GM20431 (cell line): ENCODE results near the gene ZNF41.
"Not testable (repeated sequence)": the region's sequence is repeated elsewhere in the genome, so short reads cannot be mapped to it uniquely, and the experiment has no call there.

Experiments used
- in situ Hi-C: fragments of 300-500 bp; cut with MseI, MboI; formaldehyde crosslinking; loops from one replicate; pipeline ENCODE4 v1.15.0; 2020; ENCODE audit warnings: low sequenced_read_pairs; ENCODE audit not compliant: unreplicated experiment

The ZNF41 gene

DNA sequence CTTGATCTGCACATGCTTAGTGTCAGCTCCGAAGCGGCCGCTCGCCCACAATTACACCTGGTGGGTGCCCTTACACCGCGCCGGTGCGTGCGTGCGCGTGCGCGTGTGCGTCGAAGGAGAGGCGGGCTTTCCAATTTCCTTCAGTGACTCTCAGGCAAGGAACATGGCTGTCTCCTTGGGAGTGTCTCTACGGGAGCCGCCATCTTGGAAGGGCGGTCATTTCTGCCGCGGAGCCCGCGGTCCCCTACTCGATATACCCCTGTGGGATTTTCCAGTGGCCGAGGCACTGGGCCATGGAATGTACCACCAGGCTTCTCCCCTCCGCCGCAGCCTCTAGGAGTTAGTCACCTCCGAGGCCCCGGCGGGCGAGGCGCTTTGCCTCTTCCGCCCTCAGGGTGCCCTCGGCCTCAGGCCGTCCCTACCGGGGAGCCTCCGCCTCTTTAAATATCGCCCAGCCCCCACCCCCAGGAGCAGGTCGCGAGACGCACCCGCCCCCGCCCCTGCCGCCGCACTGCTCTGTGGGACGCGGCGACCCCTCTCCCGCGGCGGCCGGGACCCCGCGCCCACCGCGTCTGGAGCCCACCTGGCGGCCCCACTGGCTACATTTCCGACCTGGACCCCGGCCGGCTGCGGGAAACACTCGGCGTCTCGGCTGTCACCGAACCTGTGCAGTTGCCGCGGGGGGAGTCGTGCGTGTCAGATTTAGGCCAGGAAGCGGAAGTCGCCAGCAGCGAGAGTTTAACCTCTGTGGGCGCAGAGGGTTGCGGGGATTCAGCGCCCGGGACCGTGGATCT is at the start of gene ZNF41:
ZNF41 (minus strand) TSS at position 711 of the 794 bp plus-strand sequence. CDS start 15,741 bp downstream, outside the sequence.
- in situ Hi-C loops, result no loop called here

GRCh38 chrX:47530049-47530448 is 47.0 kb upstream of the ZNF41 start:
- in situ Hi-C loops, result no loop called here

DNA sequence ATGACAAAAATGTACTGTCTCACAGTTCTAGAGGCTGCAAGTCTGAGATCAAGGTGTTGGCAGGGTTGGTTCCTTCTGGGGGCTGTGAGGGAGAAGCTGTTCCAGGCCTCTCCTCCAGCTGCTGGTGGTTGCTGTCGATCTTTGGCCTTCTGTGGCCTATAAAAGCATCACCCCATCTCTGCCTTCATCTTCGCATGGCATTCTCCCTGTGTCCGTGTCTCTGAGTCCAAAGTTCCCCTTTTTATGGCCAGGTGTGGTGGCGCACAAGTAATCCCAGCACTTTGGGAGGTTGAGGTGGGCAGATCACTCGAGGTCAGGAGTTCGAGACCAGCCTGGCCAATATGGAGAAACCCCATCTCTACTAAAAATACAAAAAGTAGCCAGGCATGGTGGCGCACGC is 46.5 kb upstream of the ZNF41 start:
- in situ Hi-C loops, result no loop called here

DNA sequence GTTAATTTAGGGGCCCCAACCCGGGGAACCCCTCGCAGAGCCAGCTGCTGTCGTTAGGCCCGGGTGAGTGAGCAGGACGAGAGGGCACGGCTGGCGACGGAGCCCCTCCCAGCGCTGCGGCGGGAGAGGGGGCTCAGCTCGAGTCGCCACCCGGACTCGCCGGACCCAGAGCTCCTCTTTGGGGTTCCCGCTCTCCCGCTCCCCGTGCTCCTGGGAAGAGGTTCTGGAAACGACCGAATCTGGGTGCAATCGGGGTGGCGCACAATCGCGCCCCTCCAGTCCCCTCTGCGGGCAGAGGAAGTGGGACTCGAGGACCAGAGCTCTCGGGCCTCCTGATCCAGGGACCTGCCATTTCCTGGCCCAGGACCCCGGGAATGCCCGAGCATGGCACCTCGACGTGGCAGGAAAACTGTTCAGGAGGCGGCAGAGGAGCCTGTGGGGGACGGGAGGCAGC is 40.7 kb upstream of the ZNF41 start:
- in situ Hi-C loops, result no loop called here

DNA sequence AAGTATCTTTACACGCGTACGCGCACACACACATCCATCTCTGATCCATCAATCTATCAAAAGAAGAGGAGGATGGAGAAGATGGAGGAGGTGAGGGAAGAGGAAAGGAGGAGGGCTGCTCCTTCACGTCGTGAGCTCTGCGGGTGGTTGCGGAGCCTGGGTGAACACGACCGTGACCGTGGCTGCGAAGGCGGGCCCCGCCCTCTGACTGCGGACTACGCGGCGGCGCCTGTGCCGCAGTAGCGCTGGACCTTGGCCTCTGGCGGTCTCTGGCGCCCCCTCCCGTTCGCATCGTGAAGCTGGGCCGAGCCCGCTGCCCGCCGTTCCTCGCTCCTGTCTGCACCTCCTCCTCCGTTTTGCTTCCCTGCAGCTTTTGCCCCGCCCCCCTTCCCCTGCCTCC is 40.3 kb upstream of the ZNF41 start:
- in situ Hi-C loops, result no loop called here

GRCh38 chrX:47518144-47518543 is 35.1 kb upstream of the ZNF41 start:
- in situ Hi-C loops, result no loop called here

DNA sequence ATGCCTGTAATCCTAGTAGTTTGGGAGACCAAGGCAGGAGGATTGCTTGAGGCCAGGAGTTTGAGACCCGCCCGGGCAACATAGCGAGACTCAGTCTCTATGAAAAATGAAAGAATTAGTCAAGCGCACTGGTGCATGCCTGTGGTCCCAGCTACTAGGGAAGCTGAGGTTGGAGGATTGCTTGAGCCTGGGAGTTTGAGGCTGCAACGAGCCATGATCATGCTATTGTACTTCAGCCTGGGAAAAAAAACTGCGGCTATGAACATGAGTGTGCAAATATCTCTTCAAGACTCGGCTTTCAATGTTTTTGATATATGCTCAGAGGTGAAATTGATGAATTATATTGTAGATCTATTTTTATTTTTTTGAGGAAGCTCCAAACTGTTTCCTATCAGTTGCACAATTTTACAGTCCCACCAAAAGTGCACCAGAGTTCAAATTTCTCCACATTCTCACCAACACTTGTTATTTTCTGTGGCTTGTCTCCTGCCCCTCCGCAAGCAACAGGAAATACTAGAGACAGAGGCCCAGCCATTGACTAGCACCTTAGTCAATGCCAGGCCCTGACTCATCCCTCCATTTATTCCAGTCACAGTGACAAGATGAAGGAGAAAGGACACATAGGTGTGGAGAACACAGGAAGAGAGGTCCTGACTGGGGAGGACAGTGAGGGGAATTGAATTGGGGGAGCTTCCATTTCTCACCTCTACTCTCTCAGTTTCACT is 33.1 kb upstream of the ZNF41 start:
- in situ Hi-C loops, result no loop called here

DNA sequence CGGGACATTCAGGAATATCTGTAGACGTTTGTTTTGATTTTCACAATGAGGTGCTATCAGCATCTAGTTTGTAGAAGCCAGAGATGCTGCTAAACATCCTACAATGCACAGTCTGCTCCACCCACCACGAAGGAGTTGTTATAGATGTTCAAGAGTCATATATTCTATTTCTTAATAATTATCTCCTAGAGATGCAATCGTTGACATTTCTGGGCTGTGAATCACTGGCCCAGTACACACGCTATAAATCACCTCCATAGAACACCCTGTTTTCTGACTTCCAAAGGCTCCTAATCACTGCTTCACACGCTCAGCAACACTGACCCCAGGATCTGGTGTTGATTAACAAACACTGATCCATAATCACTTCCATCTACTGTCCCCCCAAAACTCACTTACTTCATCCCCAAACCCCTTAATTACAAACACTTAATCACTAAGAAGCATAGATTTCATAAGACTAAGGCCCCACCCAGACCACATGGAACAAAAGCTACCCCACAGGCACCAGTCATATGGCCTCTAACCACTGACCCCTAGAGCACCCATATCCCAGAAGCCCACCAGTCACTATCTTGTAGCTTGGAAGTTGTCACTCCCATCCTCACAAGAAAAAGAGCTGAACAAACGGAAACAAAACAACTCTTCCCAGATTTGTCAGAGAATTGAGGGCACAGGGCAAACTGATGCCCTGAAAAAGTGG is 31.7 kb upstream of the ZNF41 start:
- in situ Hi-C loops, result no loop called here

GRCh38 chrX:47513034-47513965 is 30.3 kb upstream of the ZNF41 start:
- in situ Hi-C loops, result not testable (repeated sequence)

- in situ Hi-C loops, result not testable (repeated sequence)
Observed at GRCh38 chrX:47512383-47512782, 29.4 kb upstream of the ZNF41 start.

DNA sequence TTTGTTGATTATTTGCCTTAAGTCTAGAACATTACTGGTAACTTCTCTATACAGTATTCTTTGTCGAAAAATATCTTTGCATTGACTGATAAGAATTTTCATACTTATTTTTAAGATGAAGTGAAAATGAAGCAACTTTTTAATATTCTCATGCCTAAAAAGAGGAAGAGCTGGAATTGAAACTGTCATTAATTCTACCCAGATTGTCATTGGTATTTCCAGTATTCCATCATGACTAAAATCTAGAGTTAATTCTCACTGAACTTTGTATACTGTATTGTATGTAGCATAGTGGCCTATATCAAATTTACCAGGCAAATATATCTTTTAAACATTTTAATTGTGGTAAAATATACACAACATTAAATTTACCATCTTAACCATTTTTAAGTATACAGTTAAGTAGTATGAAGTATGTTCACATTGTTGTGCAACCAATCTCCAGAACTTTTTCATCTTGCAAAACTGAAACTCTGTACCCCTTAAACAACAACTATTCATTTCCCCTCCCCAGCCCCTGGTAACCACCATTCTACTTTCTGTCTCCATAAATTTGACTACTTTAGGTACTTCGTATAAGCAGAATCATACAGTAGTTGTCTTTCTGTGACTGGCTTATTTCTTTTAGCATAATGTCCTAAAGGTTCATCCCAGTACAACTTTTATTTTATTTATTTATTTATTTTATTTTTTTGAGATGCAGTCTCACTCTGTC is 24.3 kb upstream of the ZNF41 start:
- in situ Hi-C loops, result no loop called here

DNA sequence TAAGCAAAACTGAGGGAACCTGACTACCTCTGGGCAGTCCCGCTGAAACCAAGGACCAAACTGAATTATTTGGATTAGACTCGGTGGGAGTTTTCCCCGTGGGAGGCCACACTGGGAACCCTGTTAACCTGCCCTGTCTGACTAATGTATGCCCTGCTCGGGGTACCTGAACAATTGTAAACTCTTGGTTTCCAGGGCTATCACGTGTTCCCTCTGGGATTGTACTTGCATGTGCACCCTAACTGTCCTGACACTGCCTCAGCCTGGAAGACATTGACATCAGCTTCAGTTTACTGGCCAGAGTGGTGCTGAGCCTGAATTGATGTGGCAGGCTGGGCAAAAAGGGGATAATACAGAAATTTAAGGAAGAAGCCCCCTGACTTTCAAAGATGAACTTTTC is 20.1 kb upstream of the ZNF41 start:
- in situ Hi-C loops, result no loop called here

DNA sequence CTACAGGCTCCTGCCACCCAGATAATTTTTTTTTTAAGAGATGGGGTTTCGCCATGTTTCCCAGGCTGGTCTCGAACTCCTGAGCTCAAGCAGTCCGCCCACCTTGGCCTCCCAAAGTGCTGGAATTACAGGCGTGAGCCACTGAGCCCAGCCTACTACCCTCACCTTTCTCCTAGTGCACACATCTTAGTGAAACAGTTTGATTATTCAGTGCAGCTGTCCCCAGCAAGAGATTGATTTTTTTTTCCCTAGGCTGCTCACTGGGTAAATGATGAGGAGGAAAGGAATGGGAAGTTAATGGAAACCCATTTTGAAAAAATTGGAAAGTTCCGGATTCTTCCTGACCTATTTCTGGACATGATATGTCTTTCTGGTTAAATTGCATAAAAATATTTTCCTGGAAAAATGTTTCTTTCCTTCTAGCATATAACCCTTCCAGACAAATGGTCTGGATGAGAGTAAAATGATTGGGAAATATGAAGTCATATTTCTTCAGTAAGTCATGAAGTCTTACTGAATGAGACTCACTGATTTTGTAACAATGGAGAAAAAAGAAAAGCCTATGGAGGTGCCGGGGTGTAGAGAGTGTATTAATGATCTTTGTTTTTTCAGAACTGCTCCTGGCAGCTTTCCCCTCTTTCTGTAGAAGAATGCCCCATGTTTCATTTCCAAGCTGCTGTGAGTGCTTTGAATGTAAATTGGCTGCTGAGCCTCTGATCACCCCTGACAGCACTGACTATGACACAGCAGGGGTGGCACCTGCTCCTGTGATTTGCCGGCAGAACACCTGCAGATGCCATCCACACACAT is 19.5 kb upstream of the ZNF41 start:
- in situ Hi-C loops, result no loop called here

DNA sequence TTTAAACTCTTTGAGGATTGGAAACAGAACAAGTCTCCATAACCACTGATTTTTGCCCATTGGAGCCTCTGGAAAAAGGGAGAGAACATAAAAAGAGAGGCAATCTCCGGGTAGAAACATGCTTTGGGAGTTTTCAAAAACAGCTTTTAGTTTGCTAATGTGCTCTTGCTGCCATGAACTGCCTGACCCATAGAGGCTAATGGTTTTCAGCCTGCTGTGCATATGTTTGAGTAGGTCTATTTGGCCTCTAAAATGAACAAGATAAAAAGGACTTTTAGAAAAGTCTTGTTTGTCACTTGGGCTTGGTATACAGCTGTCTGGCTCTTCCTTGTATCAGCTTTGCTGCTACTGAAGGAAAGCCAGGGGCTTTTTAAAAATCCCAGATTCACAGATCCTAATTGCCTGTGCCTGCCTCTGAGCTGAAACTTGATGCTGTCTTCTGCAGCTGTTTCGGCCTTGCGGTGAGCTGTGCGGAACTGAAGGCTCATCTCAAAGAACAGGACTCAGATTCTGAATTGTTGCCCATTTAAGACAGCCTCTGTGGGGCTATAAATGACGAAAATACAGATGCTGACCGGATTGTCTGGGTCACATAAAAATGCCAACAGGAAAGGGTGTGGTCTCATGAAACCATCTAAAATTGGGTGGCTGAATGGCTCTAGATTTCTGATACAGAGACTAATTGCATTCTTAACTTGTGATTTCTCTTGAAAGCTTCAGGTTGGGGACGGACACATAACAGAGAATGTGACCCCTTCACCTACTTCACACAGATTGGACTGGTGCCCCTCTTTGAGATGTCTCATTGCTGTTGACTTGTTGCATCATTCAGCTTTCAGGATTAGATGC is 18.4 kb upstream of the ZNF41 start:
- in situ Hi-C loops, result no loop called here

DNA sequence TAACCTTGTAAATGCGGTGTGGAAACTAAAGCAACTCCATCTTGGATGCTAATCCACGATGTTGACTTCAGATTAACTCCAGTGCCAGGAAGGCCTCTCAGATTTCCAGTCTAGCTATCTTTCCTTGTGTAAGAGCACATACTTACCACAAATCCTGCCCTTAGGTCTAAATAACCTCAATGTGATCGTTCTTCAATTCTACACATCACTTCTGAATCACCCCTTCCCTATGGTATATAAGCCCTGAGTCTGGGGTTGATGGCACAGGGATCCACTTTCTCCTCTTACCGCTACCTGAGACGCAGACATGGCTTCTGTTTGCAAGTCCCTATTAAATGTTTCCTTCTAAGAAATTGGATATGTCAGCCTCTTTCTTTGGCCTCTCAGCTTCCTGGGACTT is 17.5 kb upstream of the ZNF41 start:
- in situ Hi-C loops, result no loop called here

DNA sequence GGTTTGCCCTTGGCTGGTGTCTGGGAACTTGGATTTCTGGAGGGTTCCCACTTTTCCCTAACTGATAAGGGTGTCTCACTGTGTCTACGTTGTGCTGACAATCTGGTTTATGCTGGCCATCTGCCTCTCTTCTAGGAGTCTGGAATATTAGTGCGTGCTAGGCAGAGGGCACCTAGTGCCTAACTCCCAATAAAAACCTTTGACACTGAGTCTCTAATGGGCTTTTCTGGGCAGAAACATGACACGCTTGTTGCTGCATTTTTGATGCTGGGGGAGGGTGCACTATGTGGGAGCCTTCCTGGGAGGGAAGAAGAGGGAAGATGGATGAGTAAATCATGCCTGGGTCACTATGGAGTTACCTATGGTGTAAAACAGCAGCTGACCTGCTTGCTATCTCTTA is 16.3 kb upstream of the ZNF41 start:
- in situ Hi-C loops, result no loop called here

DNA sequence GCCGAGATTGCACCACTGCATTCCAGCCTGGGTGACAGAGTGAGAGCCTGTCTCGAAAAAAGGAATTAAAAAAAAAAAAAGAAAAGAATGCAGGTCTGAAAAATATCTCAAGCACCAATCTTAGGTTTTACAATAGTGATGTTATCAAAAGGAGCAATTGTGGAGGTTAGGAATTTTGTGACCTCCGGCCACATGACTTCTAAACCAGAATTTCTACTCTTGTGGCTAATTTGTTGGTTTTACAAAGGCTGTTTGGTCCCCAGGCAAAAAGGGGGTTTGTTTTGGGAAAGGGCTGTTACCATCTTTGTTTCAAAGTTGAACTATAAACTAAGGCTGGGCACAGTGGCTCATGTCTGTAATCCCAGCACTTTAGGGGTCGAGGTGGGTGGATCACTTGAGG is 15.4 kb upstream of the ZNF41 start:
- in situ Hi-C loops, result no loop called here
